WERI-Rb-1 (cell line): Measurements from ENCODE around the gene SIDT2.

Experiments used
- DNase-seq: peaks from one replicate; pipeline ENCODE4 v3.0.0-alpha.2; 2020
- H3K27ac ChIP-seq: fragments of 250-450 bp; sonication (Bioruptor Pico); 2 replicates; pipeline ENCODE4 v1.5.1; 2020; ENCODE audit warnings: mild to moderate bottlenecking, moderate library complexity
- H3K27me3 ChIP-seq: fragments of 250-450 bp; sonication (Bioruptor Pico); 2 replicates; pipeline ENCODE4 v1.5.1; 2021; ENCODE audit warnings: mild to moderate bottlenecking, low read depth, moderate library complexity; ENCODE audit not compliant: insufficient read depth, severe bottlenecking
- H3K36me3 ChIP-seq: fragments of 250-450 bp; sonication (Bioruptor Pico); 2 replicates; pipeline ENCODE4 v1.5.1; 2020; ENCODE audit warnings: mild to moderate bottlenecking, moderate library complexity
- H3K4me3 ChIP-seq: 2 replicates; pipeline ENCODE4 v1.5.1; 2011; ENCODE audit warnings: low read depth, mild to moderate bottlenecking, control low read depth, low read length
- H3K9me3 ChIP-seq: fragments of 250-450 bp; sonication (Bioruptor Pico); 2 replicates; pipeline ENCODE4 v1.5.1; 2021; ENCODE audit warnings: mild to moderate bottlenecking, moderate library complexity; ENCODE audit not compliant: severe bottlenecking
- TF ChIP-seq, protein P1 (sequence below): IDR thresholded peaks from 2 replicates; pipeline ENCODE4 v1.5.1; 2011; ENCODE audit warnings: low read depth, mild to moderate bottlenecking, control low read depth, inconsistent platforms, low read length

SIDT2 gene

DNA sequence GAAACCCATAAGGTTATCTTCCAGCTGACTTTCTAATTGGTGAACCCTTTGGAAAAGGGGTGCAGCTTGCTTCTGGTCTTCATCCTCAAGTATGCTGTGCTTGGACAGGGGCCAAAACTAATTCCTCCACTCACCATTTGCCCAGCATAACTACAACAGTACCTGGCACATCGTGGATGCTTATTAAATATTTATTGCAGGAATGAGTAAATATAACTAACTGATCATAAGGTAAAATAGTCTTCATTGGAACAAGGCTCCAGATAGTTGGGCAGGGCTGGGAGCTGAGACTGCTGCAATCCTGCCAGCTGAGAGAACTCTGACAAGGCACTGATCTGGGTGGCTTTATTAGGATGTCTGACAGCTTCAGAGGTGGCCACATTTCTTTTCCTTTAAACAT, 2.4 kb upstream of the SIDT2 start:
- TF ChIP-seq, protein P1, sequence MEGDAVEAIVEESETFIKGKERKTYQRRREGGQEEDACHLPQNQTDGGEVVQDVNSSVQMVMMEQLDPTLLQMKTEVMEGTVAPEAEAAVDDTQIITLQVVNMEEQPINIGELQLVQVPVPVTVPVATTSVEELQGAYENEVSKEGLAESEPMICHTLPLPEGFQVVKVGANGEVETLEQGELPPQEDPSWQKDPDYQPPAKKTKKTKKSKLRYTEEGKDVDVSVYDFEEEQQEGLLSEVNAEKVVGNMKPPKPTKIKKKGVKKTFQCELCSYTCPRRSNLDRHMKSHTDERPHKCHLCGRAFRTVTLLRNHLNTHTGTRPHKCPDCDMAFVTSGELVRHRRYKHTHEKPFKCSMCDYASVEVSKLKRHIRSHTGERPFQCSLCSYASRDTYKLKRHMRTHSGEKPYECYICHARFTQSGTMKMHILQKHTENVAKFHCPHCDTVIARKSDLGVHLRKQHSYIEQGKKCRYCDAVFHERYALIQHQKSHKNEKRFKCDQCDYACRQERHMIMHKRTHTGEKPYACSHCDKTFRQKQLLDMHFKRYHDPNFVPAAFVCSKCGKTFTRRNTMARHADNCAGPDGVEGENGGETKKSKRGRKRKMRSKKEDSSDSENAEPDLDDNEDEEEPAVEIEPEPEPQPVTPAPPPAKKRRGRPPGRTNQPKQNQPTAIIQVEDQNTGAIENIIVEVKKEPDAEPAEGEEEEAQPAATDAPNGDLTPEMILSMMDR, result no peak
- no peak overlapping the region for H3K27ac ChIP-seq
- no peak for DNase-seq
- H3K27me3 ChIP-seq, result no peaks in the 10 kb centered on the region
- no peaks in the 10 kb centered on the region for H3K9me3 ChIP-seq
- peaks cover 14% of the 10 kb centered on the region for H3K36me3 ChIP-seq
- H3K4me3 ChIP-seq, result no peak overlapping the region

DNA sequence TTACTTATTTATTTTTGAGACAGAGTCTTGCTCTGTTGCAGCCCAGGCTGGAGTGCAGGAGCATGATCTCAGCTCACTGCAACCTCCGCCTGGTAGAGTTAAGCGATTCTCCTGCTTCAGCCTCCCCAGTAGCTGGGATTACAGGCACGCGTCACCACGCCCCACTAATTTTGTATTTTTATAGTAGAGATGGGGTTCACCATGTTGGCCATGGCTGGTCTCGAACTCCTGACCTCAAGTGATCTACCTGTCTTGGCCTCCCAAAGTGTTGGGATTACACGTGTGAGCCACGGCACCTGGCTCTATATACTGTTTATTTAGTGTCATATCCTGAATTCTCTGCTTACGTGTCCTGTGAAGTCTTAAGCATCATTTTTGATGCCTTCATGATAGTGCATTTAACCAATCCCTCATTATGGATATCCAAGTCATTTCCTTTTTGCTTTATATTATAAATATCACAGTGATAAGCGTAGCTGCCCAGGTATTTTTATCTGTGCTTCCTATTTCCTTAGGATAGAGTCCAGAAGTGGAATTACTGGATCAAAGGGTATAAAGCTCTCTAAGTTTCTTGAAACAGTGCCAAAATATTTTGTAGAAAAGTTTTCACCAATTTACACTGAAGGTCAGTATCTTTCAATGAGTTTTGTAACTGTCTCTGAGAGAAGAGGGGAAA, 871 bp upstream of the SIDT2 start:
- peak overlapping the region; percentile 47 for H3K27ac ChIP-seq
- TF ChIP-seq, protein P1, result no peak

DNA sequence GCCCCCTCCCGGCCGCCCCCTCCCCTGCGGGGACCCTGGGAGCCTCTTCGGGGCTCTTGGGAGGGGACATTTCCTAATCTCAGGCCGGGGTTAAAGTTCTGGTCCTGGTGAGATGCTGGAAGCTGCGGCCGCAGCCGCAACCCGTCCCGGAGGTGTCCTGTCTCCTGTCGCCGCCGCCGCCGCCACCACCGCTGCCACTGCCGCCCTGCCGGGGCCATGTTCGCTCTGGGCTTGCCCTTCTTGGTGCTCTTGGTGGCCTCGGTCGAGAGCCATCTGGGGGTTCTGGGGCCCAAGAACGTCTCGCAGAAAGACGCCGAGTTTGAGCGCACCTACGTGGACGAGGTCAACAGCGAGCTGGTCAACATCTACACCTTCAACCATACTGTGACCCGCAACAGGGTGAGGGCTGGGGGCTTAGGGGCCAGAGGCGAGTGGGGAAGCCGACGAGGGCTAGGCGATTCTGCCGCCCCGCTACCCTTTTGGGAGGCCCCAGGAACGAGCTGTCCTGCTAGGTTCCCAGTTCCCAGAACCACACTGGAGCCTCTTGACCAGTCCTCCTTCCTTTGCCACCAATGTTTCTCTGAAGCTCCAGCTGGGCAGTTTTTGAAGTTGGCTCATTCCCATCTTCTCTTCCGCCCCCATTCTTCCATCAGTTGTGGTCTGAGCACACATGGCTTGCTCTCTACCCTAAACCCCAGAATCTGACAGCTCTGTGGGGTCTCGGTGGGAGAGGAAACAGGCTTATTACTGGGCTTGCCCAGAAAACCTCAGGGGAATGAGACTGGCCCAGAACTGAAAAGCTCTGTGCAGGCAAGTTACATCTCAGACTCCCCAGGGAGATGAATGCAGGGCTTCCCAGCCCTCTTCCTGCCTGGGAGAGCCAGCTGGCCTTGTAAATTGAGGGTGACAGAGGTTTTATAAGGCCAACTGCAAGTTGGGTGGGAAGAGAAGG, 781 bp downstream of the SIDT2 start:
- peaks cover 21% of the 10 kb centered on the region for H3K36me3 ChIP-seq
- H3K27ac ChIP-seq, result peak overlapping the region; percentile 44
- DNase-seq, result no peak
- H3K4me3 ChIP-seq, result peak overlapping the region; percentile 74
- H3K27me3 ChIP-seq, result no peaks in the 10 kb centered on the region
- no peaks in the 10 kb centered on the region for H3K9me3 ChIP-seq
- TF ChIP-seq, protein P1, result no peak

More for the DNA sequence above, 871 bp upstream of the SIDT2 start:
- Histone ChIP-seq H3K27me3 (no peaks in the 10 kb centered on the region), H3K36me3 (peaks cover 19% of the 10 kb centered on the region), H3K9me3 (no peaks in the 10 kb centered on the region), H3K4me3 (peak overlapping the region; percentile 74)
- DNase-seq, result no peak

DNA sequence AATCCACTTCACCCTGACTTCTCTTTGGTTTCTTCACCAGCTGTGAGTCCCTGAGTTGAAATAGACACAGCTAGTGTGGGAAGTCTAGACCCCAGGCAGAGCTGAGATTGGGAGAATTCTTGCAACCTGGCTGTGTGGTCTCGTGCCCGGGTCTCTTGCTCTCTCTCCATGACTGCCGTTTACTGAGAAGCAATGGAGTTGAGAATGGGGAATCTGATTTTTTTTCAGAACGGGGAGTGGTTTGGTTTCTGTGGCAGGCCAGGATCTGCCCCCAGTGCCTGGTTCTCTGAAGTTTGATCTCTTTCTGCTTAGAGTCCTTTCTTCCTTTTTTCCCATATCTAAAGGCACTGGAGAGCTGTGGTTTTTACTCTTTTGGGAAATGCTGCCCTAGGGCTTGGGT, 1.5 kb downstream of the SIDT2 start:
- Histone ChIP-seq H3K36me3 (peaks cover 20% of the 10 kb centered on the region), H3K27me3 (no peaks in the 10 kb centered on the region), H3K27ac (no peak overlapping the region), H3K9me3 (no peaks in the 10 kb centered on the region), H3K4me3 (no peak overlapping the region)
- DNase-seq, result no peak
- TF ChIP-seq, protein P1, result no peak

DNA sequence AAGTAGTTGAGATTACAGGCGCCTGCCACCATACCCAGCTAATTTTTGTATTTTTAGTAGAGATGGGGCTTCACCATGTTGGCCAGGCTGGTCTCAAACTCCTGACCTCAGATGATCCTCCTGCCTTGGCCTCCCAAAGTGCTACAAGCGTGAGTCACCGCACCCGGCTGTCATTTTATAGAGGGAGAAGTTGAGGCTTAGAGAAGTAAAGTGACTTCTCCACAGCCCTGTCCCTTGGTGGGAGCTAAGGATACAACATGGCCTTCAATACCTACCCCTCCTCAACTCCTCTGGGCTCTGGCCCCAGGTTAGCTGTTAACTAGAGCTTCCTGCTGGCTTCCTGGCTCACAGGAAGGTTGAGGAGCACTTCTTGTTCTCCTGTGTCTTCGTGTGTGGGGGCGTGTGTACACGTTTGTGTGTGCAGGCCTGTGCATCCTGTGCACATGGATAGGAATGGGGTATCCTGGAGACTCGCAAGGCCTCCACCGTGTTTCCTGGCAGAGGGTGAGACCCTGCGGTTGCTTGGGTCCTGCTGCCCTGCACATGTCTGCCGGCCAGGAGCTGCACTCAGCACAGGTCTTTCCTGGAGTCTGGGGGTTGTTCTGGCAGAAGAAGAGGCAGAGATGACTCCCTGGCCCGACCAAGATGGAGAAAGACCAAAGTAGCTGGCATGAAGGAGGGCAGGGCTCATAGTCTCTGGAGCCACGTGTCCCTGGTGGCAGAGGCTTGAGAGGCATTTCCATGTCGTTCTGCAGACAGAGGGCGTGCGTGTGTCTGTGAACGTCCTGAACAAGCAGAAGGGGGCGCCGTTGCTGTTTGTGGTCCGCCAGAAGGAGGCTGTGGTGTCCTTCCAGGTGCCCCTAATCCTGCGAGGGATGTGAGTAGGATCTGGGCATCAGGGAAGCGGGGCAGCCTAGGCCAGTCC, 2.4 kb downstream of the SIDT2 start:
- Histone ChIP-seq H3K27ac (no peak overlapping the region), H3K9me3 (no peaks in the 10 kb centered on the region), H3K27me3 (no peaks in the 10 kb centered on the region), H3K4me3 (no peak overlapping the region), H3K36me3 (peaks cover 22% of the 10 kb centered on the region)
- TF ChIP-seq, protein P1, result peak; percentile 97
- DNase-seq, result peak; percentile 89
